ENCODE data around the gene PRIMPOL.
A peak's percentile ranks its signal among the peaks of the same experiment; 100 is the strongest.

The PRIMPOL gene

DNA sequence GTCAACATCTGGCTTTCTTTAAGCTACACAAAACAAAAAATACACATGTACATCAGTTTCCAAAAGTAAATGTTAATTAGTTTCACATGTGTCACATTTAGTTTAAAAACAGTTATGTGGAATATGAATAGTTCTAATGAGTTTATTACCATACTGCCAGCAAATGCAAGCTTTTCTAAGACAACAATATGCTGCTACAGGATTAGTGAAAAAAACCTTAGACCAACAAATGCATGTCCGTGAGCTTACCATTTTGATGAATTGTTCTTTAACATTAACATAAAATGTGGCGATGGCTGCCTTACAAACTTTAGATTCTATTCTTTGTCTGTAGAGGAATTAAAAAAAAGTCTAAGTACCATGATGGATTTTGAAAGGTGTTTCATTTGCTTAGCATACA is 52.6 kb downstream of the PRIMPOL start:
- no peaks in the 10 kb centered on the region for H3K4me1 ChIP-seq (ENCODE audit: insufficient read depth, low read length)
- no peaks in the 10 kb centered on the region for H3K27me3 ChIP-seq (ENCODE audit: insufficient read depth, low read length, poor library complexity)
- DNase-seq (no peak), ATAC-seq (ENCODE audit: insufficient read depth, low read depth) (no peak)
- H3K4me2 ChIP-seq (ENCODE audit: insufficient read depth, low read length), result no peak overlapping the region
- H3K27ac ChIP-seq (ENCODE audit: low read length), result no peak overlapping the region
- H2AFZ ChIP-seq (ENCODE audit: low read depth, low read length), result no peak overlapping the region
- H3K36me3 ChIP-seq (ENCODE audit: insufficient read depth, low read length), result peaks cover 89% of the 10 kb centered on the region
- peaks cover 26% of the 10 kb centered on the region; the same call in 1 of the 2 replicates for H3K79me2 ChIP-seq (ENCODE audit: insufficient read depth, low read length)
- TF ChIP-seq EZH2 (IDR thresholded peaks at IDR 0.05; ENCODE audit: borderline replicate concordance, low read depth, low read length, severe bottlenecking), result no peak
- TF ChIP-seq, protein P1, sequence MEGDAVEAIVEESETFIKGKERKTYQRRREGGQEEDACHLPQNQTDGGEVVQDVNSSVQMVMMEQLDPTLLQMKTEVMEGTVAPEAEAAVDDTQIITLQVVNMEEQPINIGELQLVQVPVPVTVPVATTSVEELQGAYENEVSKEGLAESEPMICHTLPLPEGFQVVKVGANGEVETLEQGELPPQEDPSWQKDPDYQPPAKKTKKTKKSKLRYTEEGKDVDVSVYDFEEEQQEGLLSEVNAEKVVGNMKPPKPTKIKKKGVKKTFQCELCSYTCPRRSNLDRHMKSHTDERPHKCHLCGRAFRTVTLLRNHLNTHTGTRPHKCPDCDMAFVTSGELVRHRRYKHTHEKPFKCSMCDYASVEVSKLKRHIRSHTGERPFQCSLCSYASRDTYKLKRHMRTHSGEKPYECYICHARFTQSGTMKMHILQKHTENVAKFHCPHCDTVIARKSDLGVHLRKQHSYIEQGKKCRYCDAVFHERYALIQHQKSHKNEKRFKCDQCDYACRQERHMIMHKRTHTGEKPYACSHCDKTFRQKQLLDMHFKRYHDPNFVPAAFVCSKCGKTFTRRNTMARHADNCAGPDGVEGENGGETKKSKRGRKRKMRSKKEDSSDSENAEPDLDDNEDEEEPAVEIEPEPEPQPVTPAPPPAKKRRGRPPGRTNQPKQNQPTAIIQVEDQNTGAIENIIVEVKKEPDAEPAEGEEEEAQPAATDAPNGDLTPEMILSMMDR (IDR thresholded peaks at IDR 0.05; ENCODE audit: borderline replicate concordance, extremely low read depth, low read length, poor library complexity, severe bottlenecking), result no peak
- H3K4me3 ChIP-seq (ENCODE audit: low read depth in 1 of 2, low read length in 2 of 2), result no peak overlapping the region
- no peak overlapping the region for H3K9ac ChIP-seq (ENCODE audit: low read depth, low read length)
- no peaks in the 10 kb centered on the region for H3K9me3 ChIP-seq (ENCODE audit: insufficient read depth, low read length, severe bottlenecking)
- peaks cover 21% of the 10 kb centered on the region; the same call in 1 of the 2 replicates for H4K20me1 ChIP-seq (ENCODE audit: insufficient read depth, low read length)

DNA sequence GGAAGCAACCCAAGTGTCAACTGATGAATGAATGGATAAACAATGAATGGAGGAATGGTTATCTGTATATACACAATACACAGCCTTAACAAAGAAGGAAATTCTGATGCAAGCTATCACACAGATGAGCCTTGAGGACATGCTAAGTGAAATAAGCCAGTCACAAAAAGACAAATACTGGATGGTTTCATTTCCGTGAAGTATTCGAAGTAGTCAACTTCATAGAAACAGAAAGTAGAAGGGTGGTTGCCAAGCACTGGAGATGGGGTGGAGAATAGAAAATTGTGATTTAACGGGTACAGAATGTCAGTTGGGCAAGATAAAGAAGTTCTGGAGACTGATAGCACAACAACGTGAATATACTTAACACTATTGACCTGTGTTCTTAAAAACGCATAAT is 56.2 kb downstream of the PRIMPOL start:
- TF ChIP-seq, protein P1 (IDR thresholded peaks at IDR 0.05; ENCODE audit: borderline replicate concordance, extremely low read depth, low read length, poor library complexity, severe bottlenecking), result no peak
- TF ChIP-seq EZH2 (IDR thresholded peaks at IDR 0.05; ENCODE audit: borderline replicate concordance, low read depth, low read length, severe bottlenecking), result no peak
- H3K4me1 ChIP-seq (ENCODE audit: insufficient read depth, low read length), result no peaks in the 10 kb centered on the region
- H3K36me3 ChIP-seq (ENCODE audit: insufficient read depth, low read length), result peaks cover 95% of the 10 kb centered on the region
- H2AFZ ChIP-seq (ENCODE audit: low read depth, low read length), result no peak overlapping the region
- H3K27me3 ChIP-seq (ENCODE audit: insufficient read depth, low read length, poor library complexity), result no peaks in the 10 kb centered on the region
- H3K27ac ChIP-seq (ENCODE audit: low read length), result no peak overlapping the region
- no peak overlapping the region for H3K4me3 ChIP-seq (ENCODE audit: low read depth in 1 of 2, low read length in 2 of 2)
- H3K9ac ChIP-seq (ENCODE audit: low read depth, low read length), result no peak overlapping the region
- H3K79me2 ChIP-seq (ENCODE audit: insufficient read depth, low read length), result peaks cover 40% of the 10 kb centered on the region
- peaks cover 28% of the 10 kb centered on the region; the same call in 1 of the 2 replicates for H4K20me1 ChIP-seq (ENCODE audit: insufficient read depth, low read length)
- no peak overlapping the region for H3K4me2 ChIP-seq (ENCODE audit: insufficient read depth, low read length)
- no peaks in the 10 kb centered on the region for H3K9me3 ChIP-seq (ENCODE audit: insufficient read depth, low read length, severe bottlenecking)
- ATAC-seq (ENCODE audit: insufficient read depth, low read depth), result peak; percentile 39; the same call in 1 of the 3 replicates
- no peak for DNase-seq

DNA sequence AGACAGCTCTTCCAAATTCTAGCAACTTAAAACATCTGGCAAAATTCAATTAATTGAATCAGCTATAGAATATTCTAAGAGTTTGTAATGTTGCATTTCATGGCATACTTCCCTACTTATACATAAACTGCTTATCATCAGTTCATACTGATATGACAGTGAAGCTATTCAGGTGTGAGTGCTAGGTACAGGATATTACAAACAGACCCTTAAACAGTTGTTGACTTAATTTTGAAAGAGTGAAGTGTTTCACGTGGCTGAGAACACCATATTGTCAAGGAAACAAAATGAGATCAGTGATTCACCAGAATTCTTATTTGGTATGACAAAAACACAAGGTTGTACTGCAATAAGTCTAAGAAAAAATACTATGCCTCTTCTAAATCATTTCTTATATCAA is 56.9 kb downstream of the PRIMPOL start:
- DNase-seq (no peak), ATAC-seq (ENCODE audit: insufficient read depth, low read depth) (no peak)
- Histone ChIP-seq H4K20me1 (ENCODE audit: insufficient read depth, low read length) (peaks cover 28% of the 10 kb centered on the region; the same call in 1 of the 2 replicates), H3K79me2 (ENCODE audit: insufficient read depth, low read length) (peaks cover 42% of the 10 kb centered on the region), H3K9me3 (ENCODE audit: insufficient read depth, low read length, severe bottlenecking) (no peaks in the 10 kb centered on the region), H3K4me3 (ENCODE audit: low read depth in 1 of 2, low read length in 2 of 2) (no peak overlapping the region), H3K4me2 (ENCODE audit: insufficient read depth, low read length) (no peak overlapping the region), H3K27me3 (ENCODE audit: insufficient read depth, low read length, poor library complexity) (no peaks in the 10 kb centered on the region), H3K4me1 (ENCODE audit: insufficient read depth, low read length) (no peaks in the 10 kb centered on the region), H3K36me3 (ENCODE audit: insufficient read depth, low read length) (peaks cover 95% of the 10 kb centered on the region), H2AFZ (ENCODE audit: low read depth, low read length) (no peak overlapping the region), H3K27ac (ENCODE audit: low read length) (no peak overlapping the region), H3K9ac (ENCODE audit: low read depth, low read length) (no peak overlapping the region)
- TF ChIP-seq EZH2 (IDR thresholded peaks at IDR 0.05; ENCODE audit: borderline replicate concordance, low read depth, low read length, severe bottlenecking), result no peak
- TF ChIP-seq, protein P1 (IDR thresholded peaks at IDR 0.05; ENCODE audit: borderline replicate concordance, extremely low read depth, low read length, poor library complexity, severe bottlenecking), result no peak

DNA sequence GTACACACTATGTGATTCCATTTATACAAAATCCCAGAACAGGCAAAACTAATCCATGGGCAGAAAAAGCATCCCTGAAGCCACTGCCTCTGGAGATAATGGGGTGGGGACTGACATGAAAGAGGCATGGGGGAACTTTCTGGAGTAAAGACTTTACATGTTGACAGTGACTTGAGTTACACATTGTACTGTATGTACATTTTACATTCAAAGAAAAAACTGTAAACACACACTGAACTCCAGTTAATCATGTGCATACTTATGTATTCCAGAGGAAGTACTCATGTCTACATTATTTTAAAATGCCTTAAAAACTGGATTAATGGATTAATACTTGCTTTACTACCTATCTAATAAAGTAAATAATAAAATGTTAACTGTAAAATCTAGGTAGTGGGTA is 62.8 kb downstream of the PRIMPOL start:
- ATAC-seq (ENCODE audit: insufficient read depth, low read depth) (no peak), DNase-seq (no peak)
- Histone ChIP-seq H3K27ac (ENCODE audit: low read length) (no peak overlapping the region), H3K79me2 (ENCODE audit: insufficient read depth, low read length) (peaks cover 36% of the 10 kb centered on the region), H3K9me3 (ENCODE audit: insufficient read depth, low read length, severe bottlenecking) (no peaks in the 10 kb centered on the region), H3K4me2 (ENCODE audit: insufficient read depth, low read length) (no peak overlapping the region), H4K20me1 (ENCODE audit: insufficient read depth, low read length) (peaks cover 17% of the 10 kb centered on the region; the same call in 1 of the 2 replicates), H2AFZ (ENCODE audit: low read depth, low read length) (no peak overlapping the region), H3K36me3 (ENCODE audit: insufficient read depth, low read length) (peaks cover 94% of the 10 kb centered on the region), H3K9ac (ENCODE audit: low read depth, low read length) (no peak overlapping the region), H3K4me3 (ENCODE audit: low read depth in 1 of 2, low read length in 2 of 2) (no peak overlapping the region), H3K4me1 (ENCODE audit: insufficient read depth, low read length) (no peaks in the 10 kb centered on the region), H3K27me3 (ENCODE audit: insufficient read depth, low read length, poor library complexity) (no peaks in the 10 kb centered on the region)
- TF ChIP-seq, protein P1 (IDR thresholded peaks at IDR 0.05; ENCODE audit: borderline replicate concordance, extremely low read depth, low read length, poor library complexity, severe bottlenecking), result no peak
- no peak for TF ChIP-seq EZH2 (IDR thresholded peaks at IDR 0.05; ENCODE audit: borderline replicate concordance, low read depth, low read length, severe bottlenecking)
